DND-41 (cell line): ENCODE measurements around the gene WWP2.

Source experiments
- CTCF ChIP-seq: IDR thresholded peaks from 2 replicates; pipeline ENCODE4 v1.5.1; 2012; ENCODE audit warnings: borderline replicate concordance, low read length, moderate library complexity, mild to moderate bottlenecking; ENCODE audit not compliant: poor library complexity, severe bottlenecking; ENCODE audit errors: extremely low read depth
- EZH2 ChIP-seq: IDR thresholded peaks from 3 replicates; pipeline ENCODE4 v1.6.1; 2012; ENCODE audit warnings: borderline replicate concordance, low read depth, mild to moderate bottlenecking, moderate library complexity, low read length, inconsistent platforms; ENCODE audit not compliant: severe bottlenecking

GRCh38 chr16:69925311-69925710 is 163.2 kb downstream of the WWP2 start:
- TF ChIP-seq CTCF (no peak), EZH2 (no peak)
